SU-DHL-6 (cell line): ENCODE results near the gene LRP1B.

Experiments
- EZH2phosphoT487 ChIP-seq: fragments of 200-600 bp; sonication (generic), shearing (Covaris generic); conservative IDR thresholded peaks from 2 replicates; pipeline ENCODE4 v1.6.1; 2018; ENCODE audit warnings: mild to moderate bottlenecking, antibody characterized with exemption, low read length, moderate library complexity, mixed read lengths
- TF ChIP-seq, protein P1 (sequence below): fragments of 200-600 bp; sonication (generic); IDR thresholded peaks from one replicate; pipeline ENCODE4 v1.5.1; 2017; ENCODE audit warnings: antibody characterized with exemption, mild to moderate bottlenecking, low read length, moderate library complexity; ENCODE audit not compliant: insufficient read depth, poor library complexity, severe bottlenecking

- TF ChIP-seq, protein P1, sequence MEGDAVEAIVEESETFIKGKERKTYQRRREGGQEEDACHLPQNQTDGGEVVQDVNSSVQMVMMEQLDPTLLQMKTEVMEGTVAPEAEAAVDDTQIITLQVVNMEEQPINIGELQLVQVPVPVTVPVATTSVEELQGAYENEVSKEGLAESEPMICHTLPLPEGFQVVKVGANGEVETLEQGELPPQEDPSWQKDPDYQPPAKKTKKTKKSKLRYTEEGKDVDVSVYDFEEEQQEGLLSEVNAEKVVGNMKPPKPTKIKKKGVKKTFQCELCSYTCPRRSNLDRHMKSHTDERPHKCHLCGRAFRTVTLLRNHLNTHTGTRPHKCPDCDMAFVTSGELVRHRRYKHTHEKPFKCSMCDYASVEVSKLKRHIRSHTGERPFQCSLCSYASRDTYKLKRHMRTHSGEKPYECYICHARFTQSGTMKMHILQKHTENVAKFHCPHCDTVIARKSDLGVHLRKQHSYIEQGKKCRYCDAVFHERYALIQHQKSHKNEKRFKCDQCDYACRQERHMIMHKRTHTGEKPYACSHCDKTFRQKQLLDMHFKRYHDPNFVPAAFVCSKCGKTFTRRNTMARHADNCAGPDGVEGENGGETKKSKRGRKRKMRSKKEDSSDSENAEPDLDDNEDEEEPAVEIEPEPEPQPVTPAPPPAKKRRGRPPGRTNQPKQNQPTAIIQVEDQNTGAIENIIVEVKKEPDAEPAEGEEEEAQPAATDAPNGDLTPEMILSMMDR: no peak
- TF ChIP-seq EZH2phosphoT487: no peak
Observed at GRCh38 chr2:141513853-141514252, 617.0 kb downstream of the LRP1B start.
